ENCODE measurements around the gene LRRC36. TPM values are rescaled to one million over a fixed set of nuclear protein-coding genes. Genes with fewer than 3 reads are reported as not detected.

The LRRC36 gene
- total RNA-seq, 1 experiment from 2014 or later, result 0.13 TPM

GRCh38 chr16:67393788-67394154 is 67.2 kb downstream of the LRRC36 start:
- H3K4me1 Mint-ChIP-seq, result peaks cover 19% of the 10 kb centered on the region
- no peak overlapping the region for H3K27ac Mint-ChIP-seq
- no peaks in the 10 kb centered on the region for H3K36me3 Mint-ChIP-seq
- CTCF ChIA-PET, result interaction anchor here (0.9 to 6.8 kb wide), 35 partner anchors 11 to 563 kb away, joined by 3 to 65 read pairs (median 6); partner anchors contain the start of genes ATP6V0D1, CES3, HSD11B2 and KCTD19
- POLR2A ChIA-PET, result interaction anchor here (0.9 to 1.5 kb wide), 4 partner anchors 9 to 66 kb away, joined by 3 to 4 read pairs (median 3); partner anchors contain the start of gene LRRC36
- no peaks in the 10 kb centered on the region for H3K9me3 Mint-ChIP-seq
- H3K4me3 Mint-ChIP-seq, result peak overlapping the region; percentile 66
- no peak for DNase-seq (ENCODE audit: low spot score)
- TF ChIP-seq ATF1 (CRISPR knock-in tag; IDR thresholded peaks at IDR 0.05), result no peak
- TF ChIP-seq RELA (CRISPR knock-in tag; IDR thresholded peaks at IDR 0.05; ENCODE audit: borderline replicate concordance), result no peak
- TF ChIP-seq, protein P1, sequence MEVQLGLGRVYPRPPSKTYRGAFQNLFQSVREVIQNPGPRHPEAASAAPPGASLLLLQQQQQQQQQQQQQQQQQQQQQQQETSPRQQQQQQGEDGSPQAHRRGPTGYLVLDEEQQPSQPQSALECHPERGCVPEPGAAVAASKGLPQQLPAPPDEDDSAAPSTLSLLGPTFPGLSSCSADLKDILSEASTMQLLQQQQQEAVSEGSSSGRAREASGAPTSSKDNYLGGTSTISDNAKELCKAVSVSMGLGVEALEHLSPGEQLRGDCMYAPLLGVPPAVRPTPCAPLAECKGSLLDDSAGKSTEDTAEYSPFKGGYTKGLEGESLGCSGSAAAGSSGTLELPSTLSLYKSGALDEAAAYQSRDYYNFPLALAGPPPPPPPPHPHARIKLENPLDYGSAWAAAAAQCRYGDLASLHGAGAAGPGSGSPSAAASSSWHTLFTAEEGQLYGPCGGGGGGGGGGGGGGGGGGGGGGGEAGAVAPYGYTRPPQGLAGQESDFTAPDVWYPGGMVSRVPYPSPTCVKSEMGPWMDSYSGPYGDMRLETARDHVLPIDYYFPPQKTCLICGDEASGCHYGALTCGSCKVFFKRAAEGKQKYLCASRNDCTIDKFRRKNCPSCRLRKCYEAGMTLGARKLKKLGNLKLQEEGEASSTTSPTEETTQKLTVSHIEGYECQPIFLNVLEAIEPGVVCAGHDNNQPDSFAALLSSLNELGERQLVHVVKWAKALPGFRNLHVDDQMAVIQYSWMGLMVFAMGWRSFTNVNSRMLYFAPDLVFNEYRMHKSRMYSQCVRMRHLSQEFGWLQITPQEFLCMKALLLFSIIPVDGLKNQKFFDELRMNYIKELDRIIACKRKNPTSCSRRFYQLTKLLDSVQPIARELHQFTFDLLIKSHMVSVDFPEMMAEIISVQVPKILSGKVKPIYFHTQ (CRISPR knock-in tag; IDR thresholded peaks at IDR 0.05), result no peak
- TF ChIP-seq, protein P2, sequence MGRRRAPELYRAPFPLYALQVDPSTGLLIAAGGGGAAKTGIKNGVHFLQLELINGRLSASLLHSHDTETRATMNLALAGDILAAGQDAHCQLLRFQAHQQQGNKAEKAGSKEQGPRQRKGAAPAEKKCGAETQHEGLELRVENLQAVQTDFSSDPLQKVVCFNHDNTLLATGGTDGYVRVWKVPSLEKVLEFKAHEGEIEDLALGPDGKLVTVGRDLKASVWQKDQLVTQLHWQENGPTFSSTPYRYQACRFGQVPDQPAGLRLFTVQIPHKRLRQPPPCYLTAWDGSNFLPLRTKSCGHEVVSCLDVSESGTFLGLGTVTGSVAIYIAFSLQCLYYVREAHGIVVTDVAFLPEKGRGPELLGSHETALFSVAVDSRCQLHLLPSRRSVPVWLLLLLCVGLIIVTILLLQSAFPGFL (CRISPR knock-in tag; IDR thresholded peaks at IDR 0.05; ENCODE audit: borderline replicate concordance), result no peak
- no peak for TF ChIP-seq ZNF121 (CRISPR knock-in tag; IDR thresholded peaks at IDR 0.05)
- no peak for TF ChIP-seq TCF7 (CRISPR knock-in tag; IDR thresholded peaks at IDR 0.05; ENCODE audit: low read depth)
- no peak for TF ChIP-seq GTF2I (CRISPR knock-in tag; conservative IDR thresholded peaks at IDR 0.05)
- no peak for TF ChIP-seq E2F4 (CRISPR knock-in tag; IDR thresholded peaks at IDR 0.05; ENCODE audit: borderline replicate concordance, low read depth)
- TF ChIP-seq ZNF232 (CRISPR knock-in tag; IDR thresholded peaks at IDR 0.05), result no peak
- no peak for TF ChIP-seq ELF4 (CRISPR knock-in tag; IDR thresholded peaks at IDR 0.05; ENCODE audit: low read depth)
- TF ChIP-seq GRHL2 (CRISPR knock-in tag; IDR thresholded peaks at IDR 0.05; ENCODE audit: insufficient replicate concordance, severe bottlenecking), result no peak
- no peak for TF ChIP-seq ZNF396 (CRISPR knock-in tag; IDR thresholded peaks at IDR 0.05; ENCODE audit: borderline replicate concordance)
- no peak for TF ChIP-seq ZNF425 (CRISPR knock-in tag; conservative IDR thresholded peaks at IDR 0.05)
- TF ChIP-seq ZMAT4 (CRISPR knock-in tag; IDR thresholded peaks at IDR 0.05), result no peak
- TF ChIP-seq NFE2L1 (CRISPR knock-in tag; IDR thresholded peaks at IDR 0.05), result no peak
- no peak for TF ChIP-seq ZNF671 (CRISPR knock-in tag; IDR thresholded peaks at IDR 0.05)
- no peak for TF ChIP-seq CREM (CRISPR knock-in tag; IDR thresholded peaks at IDR 0.05)
- no peak for TF ChIP-seq ZNF512 (CRISPR knock-in tag; IDR thresholded peaks at IDR 0.05; ENCODE audit: borderline replicate concordance)
- ATAC-seq, result peak; percentile 3
- peaks cover 60% of the 10 kb centered on the region for H3K27me3 Mint-ChIP-seq (ENCODE audit: low read depth)

All from WTC11 (cell line).